Type B pancreatic cell (in vitro differentiated cells): ENCODE results near the gene UNC5C. TPM values are rescaled to one million over a fixed set of nuclear protein-coding genes. Genes with fewer than 3 reads are reported as not detected.

ENCODE experiments used
- DNase-seq: peaks from one replicate; pipeline ENCODE4 v3.0.0; 2021; ENCODE audit warnings: mixed read lengths; ENCODE audit not compliant: unreplicated experiment; ENCODE audit errors: extremely low spot score
- H3K27ac Mint-ChIP-seq: 2 replicates; pipeline ENCODE4 v1.8.0; 2021; ENCODE audit warnings: mild to moderate bottlenecking, mixed read lengths
- H3K27me3 Mint-ChIP-seq: 2 replicates; pipeline ENCODE4 v1.8.0; 2021; ENCODE audit warnings: mixed read lengths
- H3K36me3 Mint-ChIP-seq: 2 replicates; pipeline ENCODE4 v1.8.0; 2021; ENCODE audit warnings: mixed read lengths
- H3K4me1 Mint-ChIP-seq: one replicate; pipeline ENCODE4 v1.8.0; 2021; ENCODE audit warnings: mixed read lengths; ENCODE audit not compliant: unreplicated experiment
- H3K4me3 Mint-ChIP-seq: 2 replicates; pipeline ENCODE4 v1.8.0; 2021; ENCODE audit warnings: mild to moderate bottlenecking, mixed read lengths
- H3K9me3 Mint-ChIP-seq: 2 replicates; pipeline ENCODE4 v1.8.0; 2021; ENCODE audit warnings: mixed read lengths
- CTCF ChIP-seq: fragments of 200-600 bp; sonication (generic); conservative IDR thresholded peaks from 2 replicates; pipeline ENCODE4 v1.5.0; 2021; ENCODE audit warnings: antibody characterized with exemption, mild to moderate bottlenecking
- total RNA-seq: library from RNA; stranded (reverse); gene quantifications from 2 replicates; pipeline ENCODE4 v1.2.1, GENCODE V29; 2021; ENCODE audit warnings: low replicate concordance

UNC5C gene
- total RNA-seq, 1 donor from 2014 or later = 95.0 TPM

GRCh38 chr4:95535180-95535579 lies 13.6 kb downstream of the UNC5C start:
- Mint-ChIP-seq H3K4me3 (no peak overlapping the region), H3K36me3 (peaks cover 16% of the 10 kb centered on the region), H3K4me1 (peaks cover 43% of the 10 kb centered on the region), H3K27ac (no peak overlapping the region), H3K9me3 (peaks cover 4% of the 10 kb centered on the region), H3K27me3 (peaks cover 5% of the 10 kb centered on the region)
- TF ChIP-seq CTCF = no peak
- no peak for DNase-seq

DNA sequence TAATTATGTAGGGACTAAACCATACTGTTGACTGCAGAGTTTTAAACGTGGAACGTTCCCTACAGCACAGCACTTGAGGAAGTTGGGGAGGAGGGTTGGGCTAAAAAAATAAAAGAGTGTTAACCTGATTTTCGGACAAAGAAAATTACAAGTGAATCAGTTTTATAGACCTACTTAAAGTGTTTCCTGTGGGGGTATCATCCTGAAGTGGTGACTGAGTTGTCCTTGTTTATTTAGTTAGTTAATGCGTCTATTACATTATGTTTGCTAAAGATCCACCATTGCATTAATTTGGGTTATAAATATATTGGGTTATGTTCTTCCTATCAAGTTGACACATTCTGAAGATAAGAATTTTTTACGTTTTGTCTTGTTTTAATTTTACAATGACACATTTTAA lies 14.7 kb downstream of the UNC5C start:
- H3K4me3 Mint-ChIP-seq = no peak overlapping the region
- TF ChIP-seq CTCF = no peak
- DNase-seq = no peak
- peaks cover 16% of the 10 kb centered on the region for H3K36me3 Mint-ChIP-seq
- H3K9me3 Mint-ChIP-seq = peaks cover 4% of the 10 kb centered on the region
- peaks cover 43% of the 10 kb centered on the region for H3K4me1 Mint-ChIP-seq
- H3K27ac Mint-ChIP-seq = no peak overlapping the region
- peaks cover 5% of the 10 kb centered on the region for H3K27me3 Mint-ChIP-seq

GRCh38 chr4:95533254-95533653 lies 15.5 kb downstream of the UNC5C start:
- peaks cover 4% of the 10 kb centered on the region for H3K9me3 Mint-ChIP-seq
- DNase-seq = no peak
- H3K27me3 Mint-ChIP-seq = peaks cover 5% of the 10 kb centered on the region
- peaks cover 45% of the 10 kb centered on the region for H3K4me1 Mint-ChIP-seq
- peaks cover 16% of the 10 kb centered on the region for H3K36me3 Mint-ChIP-seq
- H3K4me3 Mint-ChIP-seq = no peak overlapping the region
- TF ChIP-seq CTCF = no peak
- H3K27ac Mint-ChIP-seq = no peak overlapping the region

GRCh38 chr4:95532305-95532704 lies 16.5 kb downstream of the UNC5C start:
- Mint-ChIP-seq H3K27ac (no peak overlapping the region), H3K27me3 (peaks cover under 1% of the 10 kb centered on the region), H3K4me3 (no peak overlapping the region), H3K9me3 (peaks cover 4% of the 10 kb centered on the region), H3K36me3 (peaks cover 16% of the 10 kb centered on the region), H3K4me1 (peaks cover 38% of the 10 kb centered on the region)
- no peak for TF ChIP-seq CTCF
- no peak for DNase-seq

- H3K27me3 Mint-ChIP-seq = no peaks in the 10 kb centered on the region
- no peak for TF ChIP-seq CTCF
Measured at GRCh38 chr4:95531141-95531540, 17.6 kb downstream of the UNC5C start.

GRCh38 chr4:95529946-95530345 lies 18.8 kb downstream of the UNC5C start:
- peaks cover 45% of the 10 kb centered on the region for H3K4me1 Mint-ChIP-seq

More at GRCh38 chr4:95531141-95531540, 17.6 kb downstream of the UNC5C start:
- DNase-seq = no peak
- Mint-ChIP-seq H3K36me3 (peaks cover 16% of the 10 kb centered on the region), H3K27ac (no peak overlapping the region), H3K4me3 (no peak overlapping the region), H3K9me3 (peaks cover 4% of the 10 kb centered on the region), H3K4me1 (peaks cover 35% of the 10 kb centered on the region)

More at GRCh38 chr4:95529946-95530345, 18.8 kb downstream of the UNC5C start:
- Mint-ChIP-seq H3K4me3 (no peak overlapping the region), H3K9me3 (peaks cover 4% of the 10 kb centered on the region), H3K27ac (no peak overlapping the region), H3K27me3 (no peaks in the 10 kb centered on the region), H3K36me3 (peaks cover 16% of the 10 kb centered on the region)
- TF ChIP-seq CTCF = no peak
- no peak for DNase-seq
